ENCODE measurements around the gene TFF3. TPM values are rescaled to one million over a fixed set of nuclear protein-coding genes. Genes with fewer than 3 reads are reported as not detected.

TFF3 gene
- total RNA-seq, 1 donor, result not detected

- no peak for TF ChIP-seq CTCF (IDR thresholded peaks at IDR 0.05; ENCODE audit: insufficient read depth, low read length)
- DNase-seq (ENCODE audit: low read depth), result no peak
- H3K4me3 ChIP-seq (ENCODE audit: low read depth, low read length), result no peak overlapping the region
Measured at GRCh38 chr21:42305707-42306147, 9.5 kb downstream of the TFF3 start.

- no peak for TF ChIP-seq CTCF (IDR thresholded peaks at IDR 0.05; ENCODE audit: insufficient read depth, low read length)
- no peak for DNase-seq (ENCODE audit: low read depth)
Measured at GRCh38 chr21:42304556-42305454, 10.4 kb downstream of the TFF3 start.

GRCh38 chr21:42303443-42303842 is 11.8 kb downstream of the TFF3 start:
- H3K4me3 ChIP-seq (ENCODE audit: low read depth, low read length), result no peak overlapping the region
- no peak for DNase-seq (ENCODE audit: low read depth)
- TF ChIP-seq CTCF (IDR thresholded peaks at IDR 0.05; ENCODE audit: insufficient read depth, low read length), result no peak

More at GRCh38 chr21:42304556-42305454, 10.4 kb downstream of the TFF3 start:
- H3K4me3 ChIP-seq (ENCODE audit: low read depth, low read length), result no peak overlapping the region

GRCh38 chr21:42302794-42303193 is 12.4 kb downstream of the TFF3 start:
- H3K4me3 ChIP-seq (ENCODE audit: low read depth, low read length), result no peak overlapping the region
- no peak for TF ChIP-seq CTCF (IDR thresholded peaks at IDR 0.05; ENCODE audit: insufficient read depth, low read length)
- no peak for DNase-seq (ENCODE audit: low read depth)

GRCh38 chr21:42302076-42302650 is 13.0 kb downstream of the TFF3 start:
- H3K4me3 ChIP-seq (ENCODE audit: low read depth, low read length), result no peak overlapping the region
- no peak for TF ChIP-seq CTCF (IDR thresholded peaks at IDR 0.05; ENCODE audit: insufficient read depth, low read length)
- DNase-seq (ENCODE audit: low read depth), result no peak

GRCh38 chr21:42301371-42302075 is 13.7 kb downstream of the TFF3 start:
- H3K4me3 ChIP-seq (ENCODE audit: low read depth, low read length), result no peak overlapping the region
- no peak for TF ChIP-seq CTCF (IDR thresholded peaks at IDR 0.05; ENCODE audit: insufficient read depth, low read length)
- DNase-seq (ENCODE audit: low read depth), result no peak
